ENCODE data around the gene GPR68.

GPR68 gene

GRCh38 chr14:91195881-91196280 is 48.6 kb downstream of the GPR68 start:
- no peaks in the 10 kb centered on the region for H3K4me1 ChIP-seq (ENCODE audit: low read length)
- no peak overlapping the region for H2AFZ ChIP-seq (ENCODE audit: low read depth, low read length)
- H3K9me3 ChIP-seq (ENCODE audit: insufficient read depth, low read length), result no peaks in the 10 kb centered on the region
- H3K27ac ChIP-seq (ENCODE audit: low read length), result no peak overlapping the region
- H3K4me2 ChIP-seq (ENCODE audit: low read length), result no peak overlapping the region
- no peaks in the 10 kb centered on the region for H3K27me3 ChIP-seq (ENCODE audit: low read depth, low read length)
- no peak for TF ChIP-seq EZH2phosphoT487 (IDR thresholded peaks at IDR 0.05; ENCODE audit: low read depth)
- no peak for TF ChIP-seq CTCF (IDR thresholded peaks at IDR 0.05; ENCODE audit: low read depth, low read length)
- no peak overlapping the region for H3K4me3 ChIP-seq (ENCODE audit: low read length)
- H3K79me2 ChIP-seq (ENCODE audit: low read length), result no peaks in the 10 kb centered on the region
- H3K9ac ChIP-seq (ENCODE audit: low read length), result no peak overlapping the region
- peaks cover 32% of the 10 kb centered on the region for H3K36me3 ChIP-seq (replicated peaks; ENCODE audit: low read depth, low read length)
- no peaks in the 10 kb centered on the region for H4K20me1 ChIP-seq (ENCODE audit: insufficient read depth, low read length)

DNA sequence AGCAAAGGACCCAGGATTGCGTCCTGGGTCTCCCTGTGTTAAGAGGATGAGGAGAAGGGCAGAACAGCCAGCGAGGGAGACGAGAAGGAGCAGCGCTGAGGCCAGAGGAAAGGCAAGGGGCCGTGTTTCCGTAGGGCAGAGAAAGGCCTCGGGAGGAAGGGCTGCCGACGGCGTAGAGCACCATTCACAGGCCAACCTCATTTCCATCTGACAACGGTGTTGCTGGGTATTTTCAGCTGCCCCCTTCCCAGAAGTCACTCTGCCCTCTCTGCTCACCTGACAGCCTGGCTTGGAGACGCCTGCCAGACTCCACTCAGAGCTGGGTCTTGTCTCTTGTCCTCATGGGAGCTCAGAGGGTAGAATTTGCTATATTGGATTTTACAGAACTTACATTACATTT is 51.4 kb downstream of the GPR68 start:
- Histone ChIP-seq H2AFZ (ENCODE audit: low read depth, low read length) (no peak overlapping the region), H3K4me3 (ENCODE audit: low read length) (no peak overlapping the region), H3K9me3 (ENCODE audit: insufficient read depth, low read length) (no peaks in the 10 kb centered on the region), H3K27ac (ENCODE audit: low read length) (no peak overlapping the region), H3K36me3 (replicated peaks; ENCODE audit: low read depth, low read length) (peaks cover 31% of the 10 kb centered on the region), H3K79me2 (ENCODE audit: low read length) (no peaks in the 10 kb centered on the region), H3K4me1 (ENCODE audit: low read length) (no peaks in the 10 kb centered on the region), H3K9ac (ENCODE audit: low read length) (no peak overlapping the region), H3K27me3 (ENCODE audit: low read depth, low read length) (no peaks in the 10 kb centered on the region), H4K20me1 (ENCODE audit: insufficient read depth, low read length) (no peaks in the 10 kb centered on the region), H3K4me2 (ENCODE audit: low read length) (no peak overlapping the region)
- TF ChIP-seq EZH2phosphoT487 (IDR thresholded peaks at IDR 0.05; ENCODE audit: low read depth) (no peak), CTCF (IDR thresholded peaks at IDR 0.05; ENCODE audit: low read depth, low read length) (no peak)

DNA sequence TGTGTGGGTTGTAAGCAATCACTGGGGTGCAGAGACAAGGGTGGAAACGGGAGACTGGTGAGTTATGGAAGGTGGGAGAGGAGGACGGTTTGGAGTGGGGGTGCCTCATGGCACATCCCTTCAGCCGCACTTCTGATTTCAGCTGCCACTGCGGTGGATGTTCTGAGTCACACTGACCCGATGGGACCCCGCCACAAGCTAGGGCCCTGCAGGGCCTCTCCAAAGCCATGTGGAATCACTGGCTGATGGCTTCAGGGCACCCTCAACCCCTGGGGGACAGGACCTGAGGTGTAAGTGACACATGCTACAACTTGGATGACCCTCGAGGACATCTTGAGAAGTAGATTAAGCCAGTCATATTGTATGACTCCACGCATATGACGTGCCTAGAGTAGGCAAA is 53.7 kb downstream of the GPR68 start:
- H3K27ac ChIP-seq (ENCODE audit: low read length), result no peak overlapping the region
- no peak overlapping the region for H2AFZ ChIP-seq (ENCODE audit: low read depth, low read length)
- H3K79me2 ChIP-seq (ENCODE audit: low read length), result no peaks in the 10 kb centered on the region
- TF ChIP-seq EZH2phosphoT487 (IDR thresholded peaks at IDR 0.05; ENCODE audit: low read depth) (no peak), CTCF (IDR thresholded peaks at IDR 0.05; ENCODE audit: low read depth, low read length) (no peak)
- H3K4me1 ChIP-seq (ENCODE audit: low read length), result no peaks in the 10 kb centered on the region
- H3K36me3 ChIP-seq (replicated peaks; ENCODE audit: low read depth, low read length), result peaks cover 22% of the 10 kb centered on the region
- no peaks in the 10 kb centered on the region for H3K27me3 ChIP-seq (ENCODE audit: low read depth, low read length)
- no peaks in the 10 kb centered on the region for H4K20me1 ChIP-seq (ENCODE audit: insufficient read depth, low read length)
- no peak overlapping the region for H3K4me2 ChIP-seq (ENCODE audit: low read length)
- no peak overlapping the region for H3K9ac ChIP-seq (ENCODE audit: low read length)
- no peak overlapping the region for H3K4me3 ChIP-seq (ENCODE audit: low read length)
- H3K9me3 ChIP-seq (ENCODE audit: insufficient read depth, low read length), result no peaks in the 10 kb centered on the region

GRCh38 chr14:91187271-91187670 is 57.2 kb downstream of the GPR68 start:
- Histone ChIP-seq H3K4me1 (ENCODE audit: low read length) (no peaks in the 10 kb centered on the region), H3K9ac (ENCODE audit: low read length) (no peak overlapping the region), H3K27me3 (ENCODE audit: low read depth, low read length) (no peaks in the 10 kb centered on the region), H3K9me3 (ENCODE audit: insufficient read depth, low read length) (no peaks in the 10 kb centered on the region), H3K79me2 (ENCODE audit: low read length) (no peaks in the 10 kb centered on the region), H3K36me3 (replicated peaks; ENCODE audit: low read depth, low read length) (peaks cover 30% of the 10 kb centered on the region), H3K4me3 (ENCODE audit: low read length) (no peak overlapping the region), H2AFZ (ENCODE audit: low read depth, low read length) (no peak overlapping the region), H4K20me1 (ENCODE audit: insufficient read depth, low read length) (no peaks in the 10 kb centered on the region), H3K27ac (ENCODE audit: low read length) (no peak overlapping the region), H3K4me2 (ENCODE audit: low read length) (no peak overlapping the region)
- no peak for TF ChIP-seq EZH2phosphoT487 (IDR thresholded peaks at IDR 0.05; ENCODE audit: low read depth)
- no peak for TF ChIP-seq CTCF (IDR thresholded peaks at IDR 0.05; ENCODE audit: low read depth, low read length)

Measured in OCI-LY3 (cell line).